ENCODE data around the gene AFF3. TPM values are rescaled to one million over a fixed set of nuclear protein-coding genes. Genes with fewer than 3 reads are reported as not detected.

Gene AFF3
- total RNA-seq, 2 experiments from 2014 or later = 3.1 to 3.5 TPM

DNA sequence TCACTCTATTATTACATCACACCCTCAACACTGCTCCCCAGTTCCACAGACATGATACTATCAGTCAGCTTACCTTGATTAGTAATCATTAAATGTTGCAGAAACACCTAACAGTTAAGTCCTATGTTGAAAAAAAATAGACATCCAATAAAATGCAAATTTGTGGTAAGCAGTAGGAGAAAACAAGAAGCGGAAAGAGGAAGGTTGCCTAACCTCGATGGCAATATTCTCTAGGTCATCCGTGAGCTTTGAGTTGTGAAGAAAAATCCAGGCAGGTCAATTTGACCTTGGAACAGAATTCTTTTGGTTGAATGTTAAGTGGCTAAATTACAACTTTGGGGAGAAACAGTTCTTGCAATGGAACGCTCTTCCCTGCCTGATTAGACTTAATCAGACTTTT, 264.4 kb downstream of the AFF3 start:
- POLR2A ChIA-PET = no interaction called here
- no peaks in the 10 kb centered on the region for H3K36me3 Mint-ChIP-seq (ENCODE audit: low read depth)

DNA sequence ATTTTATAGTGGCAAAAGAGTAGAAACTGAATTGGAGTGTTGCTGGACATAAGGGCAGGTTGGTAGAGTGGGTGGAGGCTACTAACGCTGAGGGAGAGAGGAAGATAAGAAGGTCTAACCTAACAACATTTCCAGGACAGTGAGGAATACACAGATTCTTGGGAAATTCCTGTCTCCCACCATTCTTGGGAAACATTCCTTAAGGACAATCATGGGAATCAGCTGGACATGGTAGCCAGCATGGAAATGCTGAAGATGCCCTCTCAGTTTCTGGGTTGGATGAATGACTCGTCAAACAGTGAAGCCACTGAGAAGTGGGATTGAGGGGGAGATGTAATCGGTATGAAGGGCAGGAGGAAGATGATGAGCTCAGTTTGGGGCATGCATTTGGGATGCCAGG, 265.4 kb downstream of the AFF3 start:
- Mint-ChIP-seq H3K4me1 (ENCODE audit: low read depth) (no peaks in the 10 kb centered on the region), H3K4me3 (no peak overlapping the region), H3K36me3 (ENCODE audit: low read depth) (no peaks in the 10 kb centered on the region), H3K27ac (no peak overlapping the region), H3K27me3 (no peaks in the 10 kb centered on the region), H3K9me3 (no peaks in the 10 kb centered on the region)
- ATAC-seq (no peak), DNase-seq (no peak)
- intact Hi-C loops (cut with micrococcal nuclease) = no loop called here
- CTCF ChIA-PET = no interaction called here
- TF ChIP-seq, protein P1, sequence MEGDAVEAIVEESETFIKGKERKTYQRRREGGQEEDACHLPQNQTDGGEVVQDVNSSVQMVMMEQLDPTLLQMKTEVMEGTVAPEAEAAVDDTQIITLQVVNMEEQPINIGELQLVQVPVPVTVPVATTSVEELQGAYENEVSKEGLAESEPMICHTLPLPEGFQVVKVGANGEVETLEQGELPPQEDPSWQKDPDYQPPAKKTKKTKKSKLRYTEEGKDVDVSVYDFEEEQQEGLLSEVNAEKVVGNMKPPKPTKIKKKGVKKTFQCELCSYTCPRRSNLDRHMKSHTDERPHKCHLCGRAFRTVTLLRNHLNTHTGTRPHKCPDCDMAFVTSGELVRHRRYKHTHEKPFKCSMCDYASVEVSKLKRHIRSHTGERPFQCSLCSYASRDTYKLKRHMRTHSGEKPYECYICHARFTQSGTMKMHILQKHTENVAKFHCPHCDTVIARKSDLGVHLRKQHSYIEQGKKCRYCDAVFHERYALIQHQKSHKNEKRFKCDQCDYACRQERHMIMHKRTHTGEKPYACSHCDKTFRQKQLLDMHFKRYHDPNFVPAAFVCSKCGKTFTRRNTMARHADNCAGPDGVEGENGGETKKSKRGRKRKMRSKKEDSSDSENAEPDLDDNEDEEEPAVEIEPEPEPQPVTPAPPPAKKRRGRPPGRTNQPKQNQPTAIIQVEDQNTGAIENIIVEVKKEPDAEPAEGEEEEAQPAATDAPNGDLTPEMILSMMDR (IDR thresholded peaks at IDR 0.05) = no peak
- POLR2A ChIA-PET = no interaction called here

More for the DNA sequence above, 264.4 kb downstream of the AFF3 start:
- ATAC-seq = no peak
- Mint-ChIP-seq H3K27ac (no peak overlapping the region), H3K4me3 (no peak overlapping the region), H3K9me3 (no peaks in the 10 kb centered on the region), H3K27me3 (no peaks in the 10 kb centered on the region), H3K4me1 (ENCODE audit: low read depth) (no peaks in the 10 kb centered on the region)
- intact Hi-C loops (cut with micrococcal nuclease) = no loop called here
- no peak for DNase-seq
- CTCF ChIA-PET = no interaction called here
- TF ChIP-seq, protein P1 (IDR thresholded peaks at IDR 0.05) = no peak

DNA sequence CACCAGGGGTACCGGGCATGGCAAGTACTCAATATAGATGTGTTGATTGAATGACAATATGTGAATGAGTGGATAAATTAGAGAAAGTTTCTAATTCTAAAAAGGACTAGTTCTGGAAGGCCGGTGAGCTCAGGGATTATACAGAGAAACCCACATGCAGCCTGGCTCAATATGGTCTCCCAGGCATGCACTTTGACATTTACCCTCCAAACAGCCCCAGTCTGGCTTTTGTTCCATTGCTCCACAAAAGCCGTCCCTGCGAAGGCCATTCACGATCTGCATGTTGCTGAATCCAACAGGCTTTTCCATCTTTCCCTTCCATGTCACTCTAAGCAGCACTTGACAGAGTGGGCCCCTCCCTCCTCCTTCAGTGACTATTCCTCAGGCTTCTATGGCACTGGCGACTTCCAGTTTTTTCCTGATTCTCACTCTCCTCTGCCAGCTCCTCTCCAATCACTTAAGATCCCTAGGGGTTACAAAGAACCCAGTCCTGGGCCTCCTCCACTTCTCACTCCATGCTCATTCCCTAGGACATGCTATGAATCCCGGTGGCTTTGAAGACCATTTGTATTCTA, 266.7 kb downstream of the AFF3 start:
- ChIA-PET POLR2A (no interaction called here), CTCF (no interaction called here)
- DNase-seq = no peak
- Mint-ChIP-seq H3K27me3 (no peaks in the 10 kb centered on the region), H3K4me3 (no peak overlapping the region), H3K4me1 (ENCODE audit: low read depth) (no peaks in the 10 kb centered on the region), H3K36me3 (ENCODE audit: low read depth) (no peaks in the 10 kb centered on the region), H3K27ac (no peak overlapping the region), H3K9me3 (no peaks in the 10 kb centered on the region)
- TF ChIP-seq, protein P1 (IDR thresholded peaks at IDR 0.05) = no peak
- intact Hi-C loops (cut with micrococcal nuclease) = no loop called here
- no peak for ATAC-seq

DNA sequence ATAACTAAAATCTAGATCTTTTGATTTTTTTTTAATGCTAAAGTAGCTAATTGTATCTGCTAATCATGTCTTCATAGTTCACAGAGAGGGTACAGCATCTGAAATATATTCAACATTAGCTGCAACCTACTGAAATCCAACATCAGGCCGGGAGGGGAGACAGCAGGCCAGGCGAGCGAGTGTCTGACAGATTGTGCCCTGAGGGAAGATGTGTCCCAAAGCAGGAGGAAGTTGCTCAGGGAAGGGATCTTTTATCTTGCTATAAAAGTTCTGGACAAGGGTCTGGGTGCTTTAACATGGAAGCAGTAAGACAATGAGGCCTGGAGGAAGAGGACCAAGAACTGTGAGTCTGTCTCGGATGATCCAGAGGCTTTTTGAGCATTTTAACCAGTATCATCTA, 274.1 kb downstream of the AFF3 start:
- H3K4me1 Mint-ChIP-seq (ENCODE audit: low read depth) = peaks cover 3% of the 10 kb centered on the region
- ChIA-PET CTCF (interaction anchor here (0.9 kb wide), 1 partner anchor 75 kb away, joined by 3 read pairs; no protein-coding TSS in a partner anchor), POLR2A (no interaction called here)
- no peak overlapping the region for H3K27ac Mint-ChIP-seq
- H3K4me3 Mint-ChIP-seq = no peak overlapping the region
- ATAC-seq (no peak), DNase-seq (no peak)
- H3K36me3 Mint-ChIP-seq (ENCODE audit: low read depth) = no peaks in the 10 kb centered on the region
- TF ChIP-seq, protein P1 (IDR thresholded peaks at IDR 0.05) = no peak
- intact Hi-C loops (cut with micrococcal nuclease) = no loop called here
- no peaks in the 10 kb centered on the region for H3K27me3 Mint-ChIP-seq
- no peaks in the 10 kb centered on the region for H3K9me3 Mint-ChIP-seq

DNA sequence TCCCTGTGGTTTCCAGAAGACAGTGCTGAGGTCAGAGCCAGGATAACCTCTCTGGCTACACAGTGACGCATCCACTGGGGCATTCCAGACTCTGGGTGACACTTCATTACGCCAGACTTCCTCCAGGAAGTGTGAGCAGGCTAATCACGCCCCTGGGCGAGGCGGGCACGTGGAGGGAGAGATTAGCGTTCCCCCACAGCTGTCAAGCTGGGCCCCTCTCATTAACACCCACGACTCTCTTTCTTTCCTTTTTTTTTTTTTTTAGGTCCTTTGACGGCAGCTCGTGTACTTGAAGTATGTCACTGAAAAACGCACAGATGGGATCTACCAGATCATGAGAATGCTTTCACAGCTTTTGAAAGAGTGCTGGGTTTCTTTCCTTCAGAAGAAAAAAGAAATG, 274.6 kb downstream of the AFF3 start:
- no peak overlapping the region for H3K27ac Mint-ChIP-seq
- ATAC-seq = no peak
- TF ChIP-seq, protein P1 (IDR thresholded peaks at IDR 0.05) = no peak
- DNase-seq = no peak
- POLR2A ChIA-PET = no interaction called here
- intact Hi-C loops (cut with micrococcal nuclease) = no loop called here
- H3K4me1 Mint-ChIP-seq (ENCODE audit: low read depth) = peaks cover 3% of the 10 kb centered on the region
- H3K9me3 Mint-ChIP-seq = no peaks in the 10 kb centered on the region
- no peaks in the 10 kb centered on the region for H3K27me3 Mint-ChIP-seq
- no peak overlapping the region for H3K4me3 Mint-ChIP-seq
- H3K36me3 Mint-ChIP-seq (ENCODE audit: low read depth) = no peaks in the 10 kb centered on the region
- CTCF ChIA-PET = no interaction called here

Measured in activated CD8-positive, alpha-beta T cell treated with anti-CD3 and anti-CD28 coated beads for 36 hours (primary cell).